KOPT-K1 (cell line): ENCODE data around the gene CPZ.

Experiments used
- H3K27ac ChIP-seq: fragments of 200-600 bp; sonication (generic); 2 replicates; pipeline ENCODE4 v1.5.1; 2016; ENCODE audit warnings: antibody characterized with exemption, mild to moderate bottlenecking, low read depth, low read length; ENCODE audit not compliant: poor library complexity, severe bottlenecking
- H3K36me3 ChIP-seq: fragments of 200-600 bp; sonication (generic); 2 replicates; pipeline ENCODE4 v1.5.1; 2017; ENCODE audit warnings: antibody characterized with exemption, mild to moderate bottlenecking, low read length, moderate library complexity; ENCODE audit not compliant: insufficient read depth
- H3K9me3 ChIP-seq: fragments of 200-600 bp; sonication (generic); 2 replicates; pipeline ENCODE4 v1.5.1; 2017; ENCODE audit warnings: antibody characterized with exemption, low read length, mild to moderate bottlenecking; ENCODE audit not compliant: insufficient read depth, poor library complexity, severe bottlenecking

The CPZ gene

GRCh38 chr4:8641256-8641655 lies 48.7 kb downstream of the CPZ start:
- Histone ChIP-seq H3K36me3 (no peaks in the 10 kb centered on the region), H3K27ac (no peak overlapping the region), H3K9me3 (no peaks in the 10 kb centered on the region)

- H3K9me3 ChIP-seq, result no peaks in the 10 kb centered on the region
- H3K36me3 ChIP-seq, result no peaks in the 10 kb centered on the region
- H3K27ac ChIP-seq, result no peak overlapping the region
These were observed 49.5 kb downstream of the CPZ start for GRCh38 chr4:8641931-8642650.

GRCh38 chr4:8642651-8643321 lies 50.2 kb downstream of the CPZ start:
- no peaks in the 10 kb centered on the region for H3K36me3 ChIP-seq
- no peaks in the 10 kb centered on the region for H3K9me3 ChIP-seq
- H3K27ac ChIP-seq, result no peak overlapping the region

- Histone ChIP-seq H3K27ac (no peak overlapping the region), H3K36me3 (no peaks in the 10 kb centered on the region), H3K9me3 (no peaks in the 10 kb centered on the region)
These were observed 50.9 kb downstream of the CPZ start for GRCh38 chr4:8643441-8643840.

- H3K9me3 ChIP-seq, result no peaks in the 10 kb centered on the region
- no peak overlapping the region for H3K27ac ChIP-seq
- H3K36me3 ChIP-seq, result no peaks in the 10 kb centered on the region
These were observed 51.4 kb downstream of the CPZ start for GRCh38 chr4:8643986-8644385.

GRCh38 chr4:8644461-8644891 lies 51.9 kb downstream of the CPZ start:
- Histone ChIP-seq H3K36me3 (no peaks in the 10 kb centered on the region), H3K9me3 (no peaks in the 10 kb centered on the region)

GRCh38 chr4:8644966-8645752 lies 52.6 kb downstream of the CPZ start:
- no peaks in the 10 kb centered on the region for H3K9me3 ChIP-seq
- no peak overlapping the region for H3K27ac ChIP-seq
- no peaks in the 10 kb centered on the region for H3K36me3 ChIP-seq

More at GRCh38 chr4:8644461-8644891, 51.9 kb downstream of the CPZ start:
- no peak overlapping the region for H3K27ac ChIP-seq

- Histone ChIP-seq H3K9me3 (no peaks in the 10 kb centered on the region), H3K27ac (no peak overlapping the region), H3K36me3 (no peaks in the 10 kb centered on the region)
These were observed 53.2 kb downstream of the CPZ start for GRCh38 chr4:8645753-8646124.

GRCh38 chr4:8646296-8647093 lies 53.9 kb downstream of the CPZ start:
- no peaks in the 10 kb centered on the region for H3K9me3 ChIP-seq
- H3K36me3 ChIP-seq, result no peaks in the 10 kb centered on the region
- no peak overlapping the region for H3K27ac ChIP-seq

GRCh38 chr4:8647094-8647570 lies 54.6 kb downstream of the CPZ start:
- no peaks in the 10 kb centered on the region for H3K9me3 ChIP-seq
- no peak overlapping the region for H3K27ac ChIP-seq
- no peaks in the 10 kb centered on the region for H3K36me3 ChIP-seq

GRCh38 chr4:8647626-8648025 lies 55.1 kb downstream of the CPZ start:
- no peak overlapping the region for H3K27ac ChIP-seq
- H3K36me3 ChIP-seq, result no peaks in the 10 kb centered on the region
- no peaks in the 10 kb centered on the region for H3K9me3 ChIP-seq

GRCh38 chr4:8648296-8648695 lies 55.7 kb downstream of the CPZ start:
- Histone ChIP-seq H3K9me3 (no peaks in the 10 kb centered on the region), H3K36me3 (no peaks in the 10 kb centered on the region), H3K27ac (no peak overlapping the region)

GRCh38 chr4:8648816-8649630 lies 56.5 kb downstream of the CPZ start:
- no peaks in the 10 kb centered on the region for H3K36me3 ChIP-seq
- H3K27ac ChIP-seq, result no peak overlapping the region
- no peaks in the 10 kb centered on the region for H3K9me3 ChIP-seq
